ENCODE measurements around the gene DCTN4. TPM values are rescaled to one million over a fixed set of nuclear protein-coding genes. Genes with fewer than 3 reads are reported as not detected.

The DCTN4 gene
- total and polyA plus RNA-seq, 2 of the 8 experiments (the other 6 are each of a cell fraction or from before 2014, with no cell fraction given): 20.5 to 42.7 TPM

- TF ChIP-seq, protein P1, sequence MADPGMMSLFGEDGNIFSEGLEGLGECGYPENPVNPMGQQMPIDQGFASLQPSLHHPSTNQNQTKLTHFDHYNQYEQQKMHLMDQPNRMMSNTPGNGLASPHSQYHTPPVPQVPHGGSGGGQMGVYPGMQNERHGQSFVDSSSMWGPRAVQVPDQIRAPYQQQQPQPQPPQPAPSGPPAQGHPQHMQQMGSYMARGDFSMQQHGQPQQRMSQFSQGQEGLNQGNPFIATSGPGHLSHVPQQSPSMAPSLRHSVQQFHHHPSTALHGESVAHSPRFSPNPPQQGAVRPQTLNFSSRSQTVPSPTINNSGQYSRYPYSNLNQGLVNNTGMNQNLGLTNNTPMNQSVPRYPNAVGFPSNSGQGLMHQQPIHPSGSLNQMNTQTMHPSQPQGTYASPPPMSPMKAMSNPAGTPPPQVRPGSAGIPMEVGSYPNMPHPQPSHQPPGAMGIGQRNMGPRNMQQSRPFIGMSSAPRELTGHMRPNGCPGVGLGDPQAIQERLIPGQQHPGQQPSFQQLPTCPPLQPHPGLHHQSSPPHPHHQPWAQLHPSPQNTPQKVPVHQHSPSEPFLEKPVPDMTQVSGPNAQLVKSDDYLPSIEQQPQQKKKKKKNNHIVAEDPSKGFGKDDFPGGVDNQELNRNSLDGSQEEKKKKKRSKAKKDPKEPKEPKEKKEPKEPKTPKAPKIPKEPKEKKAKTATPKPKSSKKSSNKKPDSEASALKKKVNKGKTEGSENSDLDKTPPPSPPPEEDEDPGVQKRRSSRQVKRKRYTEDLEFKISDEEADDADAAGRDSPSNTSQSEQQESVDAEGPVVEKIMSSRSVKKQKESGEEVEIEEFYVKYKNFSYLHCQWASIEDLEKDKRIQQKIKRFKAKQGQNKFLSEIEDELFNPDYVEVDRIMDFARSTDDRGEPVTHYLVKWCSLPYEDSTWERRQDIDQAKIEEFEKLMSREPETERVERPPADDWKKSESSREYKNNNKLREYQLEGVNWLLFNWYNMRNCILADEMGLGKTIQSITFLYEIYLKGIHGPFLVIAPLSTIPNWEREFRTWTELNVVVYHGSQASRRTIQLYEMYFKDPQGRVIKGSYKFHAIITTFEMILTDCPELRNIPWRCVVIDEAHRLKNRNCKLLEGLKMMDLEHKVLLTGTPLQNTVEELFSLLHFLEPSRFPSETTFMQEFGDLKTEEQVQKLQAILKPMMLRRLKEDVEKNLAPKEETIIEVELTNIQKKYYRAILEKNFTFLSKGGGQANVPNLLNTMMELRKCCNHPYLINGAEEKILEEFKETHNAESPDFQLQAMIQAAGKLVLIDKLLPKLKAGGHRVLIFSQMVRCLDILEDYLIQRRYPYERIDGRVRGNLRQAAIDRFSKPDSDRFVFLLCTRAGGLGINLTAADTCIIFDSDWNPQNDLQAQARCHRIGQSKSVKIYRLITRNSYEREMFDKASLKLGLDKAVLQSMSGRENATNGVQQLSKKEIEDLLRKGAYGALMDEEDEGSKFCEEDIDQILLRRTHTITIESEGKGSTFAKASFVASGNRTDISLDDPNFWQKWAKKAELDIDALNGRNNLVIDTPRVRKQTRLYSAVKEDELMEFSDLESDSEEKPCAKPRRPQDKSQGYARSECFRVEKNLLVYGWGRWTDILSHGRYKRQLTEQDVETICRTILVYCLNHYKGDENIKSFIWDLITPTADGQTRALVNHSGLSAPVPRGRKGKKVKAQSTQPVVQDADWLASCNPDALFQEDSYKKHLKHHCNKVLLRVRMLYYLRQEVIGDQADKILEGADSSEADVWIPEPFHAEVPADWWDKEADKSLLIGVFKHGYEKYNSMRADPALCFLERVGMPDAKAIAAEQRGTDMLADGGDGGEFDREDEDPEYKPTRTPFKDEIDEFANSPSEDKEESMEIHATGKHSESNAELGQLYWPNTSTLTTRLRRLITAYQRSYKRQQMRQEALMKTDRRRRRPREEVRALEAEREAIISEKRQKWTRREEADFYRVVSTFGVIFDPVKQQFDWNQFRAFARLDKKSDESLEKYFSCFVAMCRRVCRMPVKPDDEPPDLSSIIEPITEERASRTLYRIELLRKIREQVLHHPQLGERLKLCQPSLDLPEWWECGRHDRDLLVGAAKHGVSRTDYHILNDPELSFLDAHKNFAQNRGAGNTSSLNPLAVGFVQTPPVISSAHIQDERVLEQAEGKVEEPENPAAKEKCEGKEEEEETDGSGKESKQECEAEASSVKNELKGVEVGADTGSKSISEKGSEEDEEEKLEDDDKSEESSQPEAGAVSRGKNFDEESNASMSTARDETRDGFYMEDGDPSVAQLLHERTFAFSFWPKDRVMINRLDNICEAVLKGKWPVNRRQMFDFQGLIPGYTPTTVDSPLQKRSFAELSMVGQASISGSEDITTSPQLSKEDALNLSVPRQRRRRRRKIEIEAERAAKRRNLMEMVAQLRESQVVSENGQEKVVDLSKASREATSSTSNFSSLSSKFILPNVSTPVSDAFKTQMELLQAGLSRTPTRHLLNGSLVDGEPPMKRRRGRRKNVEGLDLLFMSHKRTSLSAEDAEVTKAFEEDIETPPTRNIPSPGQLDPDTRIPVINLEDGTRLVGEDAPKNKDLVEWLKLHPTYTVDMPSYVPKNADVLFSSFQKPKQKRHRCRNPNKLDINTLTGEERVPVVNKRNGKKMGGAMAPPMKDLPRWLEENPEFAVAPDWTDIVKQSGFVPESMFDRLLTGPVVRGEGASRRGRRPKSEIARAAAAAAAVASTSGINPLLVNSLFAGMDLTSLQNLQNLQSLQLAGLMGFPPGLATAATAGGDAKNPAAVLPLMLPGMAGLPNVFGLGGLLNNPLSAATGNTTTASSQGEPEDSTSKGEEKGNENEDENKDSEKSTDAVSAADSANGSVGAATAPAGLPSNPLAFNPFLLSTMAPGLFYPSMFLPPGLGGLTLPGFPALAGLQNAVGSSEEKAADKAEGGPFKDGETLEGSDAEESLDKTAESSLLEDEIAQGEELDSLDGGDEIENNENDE (IDR thresholded peaks at IDR 0.05; ENCODE audit: insufficient replicate concordance, low read length): no peak
- TF ChIP-seq, protein P2, sequence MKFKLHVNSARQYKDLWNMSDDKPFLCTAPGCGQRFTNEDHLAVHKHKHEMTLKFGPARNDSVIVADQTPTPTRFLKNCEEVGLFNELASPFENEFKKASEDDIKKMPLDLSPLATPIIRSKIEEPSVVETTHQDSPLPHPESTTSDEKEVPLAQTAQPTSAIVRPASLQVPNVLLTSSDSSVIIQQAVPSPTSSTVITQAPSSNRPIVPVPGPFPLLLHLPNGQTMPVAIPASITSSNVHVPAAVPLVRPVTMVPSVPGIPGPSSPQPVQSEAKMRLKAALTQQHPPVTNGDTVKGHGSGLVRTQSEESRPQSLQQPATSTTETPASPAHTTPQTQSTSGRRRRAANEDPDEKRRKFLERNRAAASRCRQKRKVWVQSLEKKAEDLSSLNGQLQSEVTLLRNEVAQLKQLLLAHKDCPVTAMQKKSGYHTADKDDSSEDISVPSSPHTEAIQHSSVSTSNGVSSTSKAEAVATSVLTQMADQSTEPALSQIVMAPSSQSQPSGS (IDR thresholded peaks at IDR 0.05; ENCODE audit: low read length): no peak
- no peak for TF ChIP-seq SP4 (IDR thresholded peaks at IDR 0.05; ENCODE audit: low read length)
- no peak for TF ChIP-seq SIX5 (IDR thresholded peaks at IDR 0.05; ENCODE audit: low read depth, low read length)
- no peak for TF ChIP-seq POU5F1 (IDR thresholded peaks at IDR 0.05; ENCODE audit: low read depth, low read length)
- TF ChIP-seq MAFK (IDR thresholded peaks at IDR 0.05; ENCODE audit: low read depth, low read length): no peak
- TF ChIP-seq, protein P3, sequence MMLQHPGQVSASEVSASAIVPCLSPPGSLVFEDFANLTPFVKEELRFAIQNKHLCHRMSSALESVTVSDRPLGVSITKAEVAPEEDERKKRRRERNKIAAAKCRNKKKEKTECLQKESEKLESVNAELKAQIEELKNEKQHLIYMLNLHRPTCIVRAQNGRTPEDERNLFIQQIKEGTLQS (IDR thresholded peaks at IDR 0.05; ENCODE audit: insufficient read depth, low read depth, low read length): no peak
Measured at GRCh38 chr5:150663936-150664335, 94.9 kb downstream of the DCTN4 start (continued).

Measured in H1 (cell line).